ENCODE results near the gene CD53.

Gene CD53

DNA sequence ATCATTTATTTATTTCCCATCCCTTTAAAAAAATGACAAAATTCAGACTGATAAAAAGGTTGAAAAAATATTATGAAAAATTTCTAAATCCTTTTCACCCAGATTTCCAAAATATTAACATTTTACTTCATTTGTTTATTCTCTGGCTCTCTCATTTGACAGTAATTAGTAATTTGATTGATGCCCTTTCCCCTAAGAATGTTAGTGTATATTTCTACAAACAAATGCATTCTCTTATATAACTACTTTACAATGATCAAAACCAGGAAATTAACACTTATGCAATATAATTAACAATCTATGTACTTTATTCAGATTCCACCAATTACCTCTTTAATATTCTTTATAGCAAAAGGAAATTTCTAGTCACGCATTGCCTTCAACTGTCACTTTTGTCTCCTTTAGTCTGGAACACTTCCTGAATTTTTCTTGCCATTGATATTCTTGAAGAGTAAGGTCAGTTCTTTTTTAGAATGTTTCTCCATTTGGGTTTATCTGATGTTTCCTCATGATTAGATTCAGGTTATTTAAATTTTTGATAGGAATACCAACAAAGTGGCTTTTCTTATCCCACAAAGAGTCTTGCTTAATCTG lies 3.9 kb downstream of the CD53 start:
- DNase-seq = no peak

GRCh38 chr1:110877364-110877763 lies 4.4 kb downstream of the CD53 start:
- no peak for DNase-seq

GRCh38 chr1:110877776-110878175 lies 4.8 kb downstream of the CD53 start:
- peak; percentile 28 for DNase-seq

DNA sequence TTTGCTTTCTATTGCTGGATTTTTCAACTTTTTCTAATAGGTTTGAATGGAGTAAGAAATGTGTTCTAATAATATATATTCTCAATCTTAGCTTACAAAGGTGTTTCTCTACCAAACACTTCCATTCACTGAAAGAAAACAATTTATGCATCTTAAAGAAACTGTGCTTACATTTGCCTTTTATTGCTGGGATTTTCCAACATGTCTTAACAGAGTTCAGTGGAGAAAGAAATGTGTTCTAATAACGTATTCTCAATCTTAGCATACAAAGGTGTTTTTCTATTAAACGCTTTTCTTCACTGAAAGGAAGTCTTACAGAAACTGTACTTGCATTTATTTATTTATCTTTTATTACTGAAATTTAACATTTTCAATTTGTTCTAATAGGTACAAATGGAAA lies 5.6 kb downstream of the CD53 start:
- DNase-seq = no peak

DNA sequence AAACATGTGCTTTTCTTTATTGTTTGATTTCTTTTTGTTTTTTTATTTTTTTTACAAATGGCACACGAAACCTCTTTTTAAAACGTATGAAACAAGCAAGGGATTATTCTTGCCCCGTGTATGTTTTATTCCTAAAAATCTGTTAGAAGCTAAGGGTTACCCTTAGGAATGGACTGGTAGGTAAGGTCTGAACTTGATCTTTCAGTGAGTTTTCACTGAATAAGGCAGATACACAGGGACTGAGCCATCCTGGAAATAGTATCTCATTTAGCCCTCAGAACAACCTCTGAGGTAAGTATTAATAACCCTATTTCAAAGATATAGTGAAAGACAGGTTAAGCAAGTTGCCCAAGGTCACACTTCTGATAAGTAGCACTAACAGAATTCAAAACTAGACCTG lies 6.0 kb downstream of the CD53 start:
- no peak for DNase-seq

GRCh38 chr1:110879758-110880606 lies 7.0 kb downstream of the CD53 start:
- DNase-seq = peak; percentile 91

GRCh38 chr1:110880708-110881374 lies 7.9 kb downstream of the CD53 start:
- DNase-seq = peak; percentile 80

DNA sequence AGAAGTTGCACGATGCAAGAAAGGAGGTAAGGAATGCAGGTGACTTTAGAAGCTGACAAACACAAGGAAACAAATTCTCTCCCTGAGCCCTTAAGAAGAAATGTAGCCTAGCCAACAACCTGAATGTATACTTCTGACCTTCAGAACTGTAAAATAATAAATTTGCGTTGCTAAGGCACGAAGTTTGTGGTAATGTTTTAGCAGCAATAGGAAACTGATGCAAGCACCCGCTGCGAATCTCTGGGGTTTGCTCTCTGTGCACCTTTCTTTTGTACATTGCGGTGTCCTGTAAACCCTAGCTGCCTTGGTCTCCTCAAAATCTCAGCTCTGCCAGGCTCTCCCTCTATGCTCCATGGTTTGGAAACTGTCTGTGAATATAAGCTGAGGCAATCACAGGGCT lies 15.1 kb downstream of the CD53 start:
- DNase-seq = no peak

- DNase-seq = no peak
These were observed 15.7 kb downstream of the CD53 start for GRCh38 chr1:110888641-110889040.

- DNase-seq = no peak
These were observed 17.7 kb downstream of the CD53 start for GRCh38 chr1:110890474-110891196.

DNA sequence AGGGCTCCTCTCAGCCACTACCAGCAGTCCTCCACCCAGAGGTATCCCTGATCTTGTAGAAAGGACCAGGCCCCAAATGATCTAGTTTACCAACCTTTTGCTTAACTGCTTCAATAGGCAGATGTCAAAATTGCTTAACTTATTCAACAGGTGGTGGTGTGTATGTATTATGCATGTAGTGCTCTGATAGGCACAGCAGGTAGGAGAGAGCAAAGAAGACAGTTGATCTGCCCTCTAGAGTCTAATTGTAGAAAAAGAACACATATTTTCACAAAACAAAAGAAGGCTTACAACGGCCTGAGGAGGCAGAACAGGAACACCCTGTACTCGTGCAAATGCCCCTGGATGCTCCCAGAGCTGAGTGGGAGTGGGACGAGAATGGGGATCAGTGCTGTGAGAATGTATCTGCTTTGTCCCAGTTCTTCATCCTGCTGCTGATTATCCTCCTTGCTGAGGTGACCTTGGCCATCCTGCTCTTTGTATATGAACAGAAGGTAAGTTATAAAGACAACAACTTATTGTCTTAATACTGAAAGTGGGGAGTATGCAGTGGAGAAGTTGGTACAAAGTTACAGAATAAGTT lies 21.1 kb downstream of the CD53 start:
- DNase-seq = no peak

DNA sequence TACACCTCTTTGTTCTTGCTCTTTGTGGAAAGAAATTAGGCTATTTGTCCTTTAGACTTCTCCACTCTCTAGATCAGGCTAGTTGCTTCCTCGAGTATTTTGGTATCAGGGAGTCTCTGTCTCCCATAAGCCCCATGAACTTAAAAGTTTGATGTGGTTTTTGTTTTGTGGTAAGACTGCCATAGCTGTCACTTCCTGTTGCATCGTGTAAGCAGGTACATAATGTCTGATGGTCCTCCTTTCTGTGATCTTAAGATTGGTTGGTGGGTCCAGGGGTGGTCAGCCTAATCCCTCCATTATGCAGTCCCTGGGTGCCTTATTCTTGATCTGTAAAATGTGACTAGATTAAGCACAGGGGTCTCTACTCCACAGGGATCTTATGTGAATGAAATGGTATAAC lies 23.1 kb downstream of the CD53 start:
- DNase-seq = peak; percentile 41

GRCh38 chr1:110897681-110898080 lies 24.7 kb downstream of the CD53 start:
- no peak for DNase-seq

DNA sequence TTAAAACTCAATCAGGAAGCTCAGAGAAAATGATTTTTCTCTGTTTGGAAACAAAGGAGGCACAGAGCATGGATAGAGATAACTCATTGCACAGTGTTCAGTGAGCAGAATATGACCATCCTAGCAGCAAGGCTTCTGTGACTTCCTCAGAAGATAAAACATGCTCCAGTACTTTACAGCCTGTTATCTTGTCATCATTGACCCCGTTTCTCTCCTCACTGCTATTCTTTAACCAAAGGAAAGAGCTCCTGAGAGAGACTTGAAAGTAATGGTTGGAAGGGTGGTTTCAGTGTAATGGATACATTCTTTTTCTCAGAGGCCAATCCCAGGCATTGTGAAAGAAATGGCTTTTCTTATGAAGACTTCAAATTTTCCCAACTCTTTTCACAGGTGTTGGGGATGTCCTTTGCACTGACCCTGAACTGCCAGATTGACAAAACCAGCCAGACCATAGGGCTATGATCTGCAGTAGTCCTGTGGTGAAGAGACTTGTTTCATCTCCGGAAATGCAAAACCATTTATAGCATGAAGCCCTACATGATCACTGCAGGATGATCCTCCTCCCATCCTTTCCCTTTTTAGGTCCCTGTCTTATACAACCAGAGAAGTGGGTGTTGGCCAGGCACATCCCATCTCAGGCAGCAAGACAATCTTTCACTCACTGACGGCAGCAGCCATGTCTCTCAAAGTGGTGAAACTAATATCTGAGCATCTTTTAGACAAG lies 25.9 kb downstream of the CD53 start:
- DNase-seq = no peak

GRCh38 chr1:110899458-110899843 lies 26.5 kb downstream of the CD53 start:
- no peak for DNase-seq

DNA sequence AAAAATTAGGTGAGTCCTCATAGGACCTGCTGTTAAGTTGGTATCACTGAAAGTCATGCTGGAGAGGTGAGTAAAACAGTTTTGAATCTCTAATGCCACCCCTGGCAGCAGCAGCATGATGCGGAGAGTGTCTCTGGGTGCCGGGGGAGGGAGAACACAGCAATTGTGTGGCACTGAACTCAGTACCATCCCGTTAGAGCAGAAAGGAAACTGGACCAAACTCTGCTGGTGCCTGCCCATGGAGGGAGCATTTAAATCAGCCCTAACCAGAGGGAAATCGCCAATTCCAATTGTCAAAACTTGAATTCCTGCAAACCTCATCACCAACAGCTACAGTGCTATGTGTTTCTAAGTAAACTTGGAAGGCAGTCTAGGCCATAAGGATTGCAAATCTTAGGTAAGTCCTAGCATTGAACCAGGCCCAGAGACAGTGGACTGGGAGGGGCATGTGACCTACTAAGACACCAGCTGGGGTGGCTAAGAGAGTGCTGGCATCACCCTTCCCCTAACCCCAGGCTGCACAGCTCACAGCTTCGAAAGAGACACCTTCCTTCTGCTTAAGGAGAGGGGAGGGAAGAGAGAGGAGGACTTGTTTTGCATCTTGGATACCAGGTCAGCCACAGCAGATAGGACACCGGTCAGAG lies 30.0 kb downstream of the CD53 start:
- no peak for DNase-seq

DNA sequence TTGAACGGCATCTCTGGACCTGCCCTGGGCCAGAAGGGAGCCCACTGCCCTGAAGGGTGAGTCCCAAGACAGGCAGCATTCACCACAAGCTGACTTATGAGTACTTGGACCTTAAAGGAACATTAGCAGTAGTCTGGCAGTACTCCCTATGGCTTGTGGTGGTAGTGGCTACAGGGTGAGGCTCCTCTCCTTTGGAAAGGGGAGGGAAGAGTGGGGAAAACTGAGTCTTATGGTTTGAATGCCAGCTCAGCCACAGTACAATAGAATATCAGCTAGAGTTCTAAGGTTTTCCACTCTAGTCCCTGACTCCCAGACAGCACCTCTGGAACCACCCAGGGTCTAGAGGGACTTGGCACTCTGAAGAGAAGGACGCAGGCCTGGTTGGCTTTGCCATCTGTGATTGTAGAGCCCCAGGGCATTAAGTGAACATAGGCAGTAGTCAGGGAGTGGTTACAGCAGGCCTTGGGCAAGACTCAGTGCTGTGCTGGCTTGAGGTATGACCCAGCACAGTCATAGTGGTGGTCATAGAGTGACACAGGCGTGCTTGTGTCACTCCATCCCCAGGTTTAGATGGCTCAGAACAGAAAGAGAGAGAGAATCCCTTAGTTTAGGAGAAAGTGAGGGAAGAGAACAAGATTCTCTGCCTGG lies 31.0 kb downstream of the CD53 start:
- DNase-seq = no peak

DNA sequence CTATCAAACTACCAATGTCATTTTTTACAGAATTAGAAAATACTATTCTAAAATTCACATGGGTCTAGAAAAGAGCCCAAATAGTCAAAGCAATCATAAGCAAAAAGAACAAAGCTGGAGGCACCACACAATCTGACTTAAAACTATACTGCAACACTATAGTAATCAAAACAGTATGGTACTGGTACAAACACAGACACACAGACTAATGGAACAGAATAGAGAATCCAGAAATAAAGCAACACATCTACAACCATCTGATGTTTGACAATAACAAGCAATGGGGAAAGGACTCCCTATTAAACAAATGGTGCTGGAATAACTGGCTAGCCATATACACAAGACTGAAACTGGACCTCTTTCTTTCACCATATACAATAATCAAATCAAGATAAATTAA lies 39.8 kb downstream of the CD53 start:
- DNase-seq = no peak

- DNase-seq = no peak
These were observed 41.7 kb downstream of the CD53 start for GRCh38 chr1:110914676-110915075.

DNA sequence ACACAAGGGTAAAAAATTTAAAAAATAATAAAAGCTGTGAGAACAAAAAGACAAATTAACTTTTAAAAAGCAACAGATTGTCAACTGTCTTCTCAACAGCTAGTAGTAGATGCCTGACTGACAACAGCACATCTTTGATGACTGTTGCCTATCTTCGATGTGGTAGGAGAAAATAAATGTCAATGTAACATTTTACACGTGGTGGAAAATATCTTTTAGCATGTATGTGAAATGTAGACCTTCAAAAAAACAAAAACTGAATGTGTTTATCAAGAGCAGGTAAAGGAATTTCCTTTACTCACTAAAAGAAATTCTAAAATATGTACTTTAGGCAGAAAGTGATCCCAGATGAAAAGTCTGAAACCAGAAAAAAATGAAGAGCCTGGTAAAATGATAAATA lies 42.9 kb downstream of the CD53 start:
- no peak for DNase-seq

GRCh38 chr1:110916274-110916668 lies 43.3 kb downstream of the CD53 start:
- DNase-seq = no peak

Data from activated CD4-positive, alpha-beta T cell treated with anti-CD3 and anti-CD28 coated beads, Interleukin-2, Interleukin-6, amounts not matched to agents 100 ng/mL and 50 ng/mL, durations not matched to agents 16 hours and 8 hours (primary cell).